ENCODE data around the gene WDR88.
A peak's percentile ranks its signal among the peaks of the same experiment; 100 is the strongest.
"Not testable (repeated sequence)": the region's sequence is repeated elsewhere in the genome, so short reads cannot be mapped to it uniquely, and the experiment has no call there.

WDR88 gene

DNA sequence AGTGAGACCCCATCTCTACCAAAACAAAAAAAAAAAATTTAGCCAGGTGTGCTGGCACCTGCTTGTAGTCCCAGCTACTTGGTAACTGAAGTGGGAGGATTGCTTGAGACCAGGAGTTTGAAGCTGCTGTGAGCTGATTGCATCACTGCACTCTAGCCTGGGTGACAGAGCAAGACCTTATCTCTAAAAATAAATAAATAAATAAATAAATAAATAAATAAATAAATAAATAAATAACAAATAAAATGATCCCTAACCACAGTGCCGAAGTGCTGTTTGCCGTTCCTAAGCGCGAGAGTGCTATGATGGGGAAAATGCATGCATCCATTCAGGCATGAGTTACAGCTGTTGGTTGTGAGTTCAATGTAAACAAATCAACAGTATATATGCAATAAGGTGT, 27.2 kb downstream of the WDR88 start:
- H3K27ac ChIP-seq (ENCODE audit: low read depth, low read length) = no peak overlapping the region
- no peaks in the 10 kb centered on the region for H3K36me3 ChIP-seq (ENCODE audit: control insufficient read depth, insufficient read depth, low read length)
- no peaks in the 10 kb centered on the region for H3K27me3 ChIP-seq (ENCODE audit: control insufficient read depth, insufficient read depth, low read length)
- no peak overlapping the region for H3K4me3 ChIP-seq (ENCODE audit: low read length)
- no peaks in the 10 kb centered on the region for H3K4me1 ChIP-seq (ENCODE audit: control insufficient read depth, insufficient read depth, low read length)
- no peak overlapping the region for H3K9ac ChIP-seq (ENCODE audit: low read length)

DNA sequence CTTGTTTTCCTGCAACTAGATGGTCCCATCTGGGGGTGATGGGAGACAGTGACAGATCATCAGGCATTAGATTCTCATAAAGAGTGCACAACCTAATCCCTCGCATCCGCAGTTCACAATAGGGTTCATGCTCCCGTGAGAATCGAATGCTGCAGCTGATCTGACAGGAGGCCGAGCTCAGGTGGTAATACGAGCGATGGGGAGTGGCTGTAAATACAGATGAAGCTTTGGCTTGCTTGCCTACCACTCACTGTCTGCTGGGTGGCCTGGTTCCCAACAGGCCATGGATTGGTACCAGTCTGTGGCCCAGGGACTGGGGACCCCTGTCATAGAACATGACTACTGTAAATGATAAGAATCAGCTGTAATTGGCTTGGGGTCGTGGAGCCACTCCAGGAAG, 28.0 kb downstream of the WDR88 start:
- no peak overlapping the region for H3K27ac ChIP-seq (ENCODE audit: low read depth, low read length)
- no peaks in the 10 kb centered on the region for H3K36me3 ChIP-seq (ENCODE audit: control insufficient read depth, insufficient read depth, low read length)
- H3K4me1 ChIP-seq (ENCODE audit: control insufficient read depth, insufficient read depth, low read length) = no peaks in the 10 kb centered on the region
- no peak overlapping the region for H3K9ac ChIP-seq (ENCODE audit: low read length)
- no peaks in the 10 kb centered on the region for H3K27me3 ChIP-seq (ENCODE audit: control insufficient read depth, insufficient read depth, low read length)
- no peak overlapping the region for H3K4me3 ChIP-seq (ENCODE audit: low read length)

GRCh38 chr19:33161201-33161600, 29.3 kb downstream of the WDR88 start:
- H3K27me3 ChIP-seq (ENCODE audit: control insufficient read depth, insufficient read depth, low read length) = no peaks in the 10 kb centered on the region
- no peaks in the 10 kb centered on the region for H3K4me1 ChIP-seq (ENCODE audit: control insufficient read depth, insufficient read depth, low read length)
- H3K9ac ChIP-seq (ENCODE audit: low read length) = no peak overlapping the region
- H3K36me3 ChIP-seq (ENCODE audit: control insufficient read depth, insufficient read depth, low read length) = no peaks in the 10 kb centered on the region
- no peak overlapping the region for H3K4me3 ChIP-seq (ENCODE audit: low read length)
- H3K27ac ChIP-seq (ENCODE audit: low read depth, low read length) = no peak overlapping the region

GRCh38 chr19:33163481-33163880, 31.6 kb downstream of the WDR88 start:
- H3K9ac ChIP-seq (ENCODE audit: low read length) = no peak overlapping the region
- H3K4me3 ChIP-seq (ENCODE audit: low read length) = no peak overlapping the region
- H3K27me3 ChIP-seq (ENCODE audit: control insufficient read depth, insufficient read depth, low read length) = no peaks in the 10 kb centered on the region
- H3K4me1 ChIP-seq (ENCODE audit: control insufficient read depth, insufficient read depth, low read length) = no peaks in the 10 kb centered on the region
- H3K36me3 ChIP-seq (ENCODE audit: control insufficient read depth, insufficient read depth, low read length) = no peaks in the 10 kb centered on the region
- no peak overlapping the region for H3K27ac ChIP-seq (ENCODE audit: low read depth, low read length)

- not testable (repeated sequence) for H3K27ac ChIP-seq (ENCODE audit: low read depth, low read length); H3K9ac ChIP-seq (ENCODE audit: low read length); H3K36me3 ChIP-seq (ENCODE audit: control insufficient read depth, insufficient read depth, low read length); H3K4me3 ChIP-seq (ENCODE audit: low read length); H3K4me1 ChIP-seq (ENCODE audit: control insufficient read depth, insufficient read depth, low read length); H3K27me3 ChIP-seq (ENCODE audit: control insufficient read depth, insufficient read depth, low read length)
Observed at GRCh38 chr19:33166037-33166436, 34.1 kb downstream of the WDR88 start.

DNA sequence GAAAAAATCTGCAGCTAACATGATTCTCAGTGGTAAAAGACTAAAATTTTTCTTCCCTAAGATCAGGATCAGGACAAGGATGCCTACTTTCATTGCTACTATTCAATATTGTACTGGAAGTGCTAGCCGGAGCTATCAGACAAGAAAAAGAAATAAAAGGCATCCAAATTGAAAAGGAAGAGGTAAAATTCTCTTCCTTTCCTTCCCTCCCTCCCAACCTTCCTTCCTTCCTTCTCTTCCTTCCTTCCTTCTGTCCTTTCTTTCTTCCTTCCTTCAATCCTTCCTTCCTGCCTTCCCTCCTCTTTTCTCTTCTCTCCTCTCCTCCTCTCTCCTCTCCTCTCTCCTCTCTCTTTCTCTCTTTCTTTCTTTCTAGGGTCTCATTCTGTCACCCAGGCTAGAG, 35.5 kb downstream of the WDR88 start:
- Histone ChIP-seq H3K36me3 (ENCODE audit: control insufficient read depth, insufficient read depth, low read length) (no peaks in the 10 kb centered on the region), H3K27ac (ENCODE audit: low read depth, low read length) (no peak overlapping the region), H3K27me3 (ENCODE audit: control insufficient read depth, insufficient read depth, low read length) (no peaks in the 10 kb centered on the region)

GRCh38 chr19:33168528-33168927, 36.6 kb downstream of the WDR88 start:
- H3K27ac ChIP-seq (ENCODE audit: low read depth, low read length) = no peak overlapping the region
- no peaks in the 10 kb centered on the region for H3K36me3 ChIP-seq (ENCODE audit: control insufficient read depth, insufficient read depth, low read length)
- H3K4me3 ChIP-seq (ENCODE audit: low read length) = no peak overlapping the region
- H3K27me3 ChIP-seq (ENCODE audit: control insufficient read depth, insufficient read depth, low read length) = no peaks in the 10 kb centered on the region
- no peak overlapping the region for H3K9ac ChIP-seq (ENCODE audit: low read length)
- H3K4me1 ChIP-seq (ENCODE audit: control insufficient read depth, insufficient read depth, low read length) = no peaks in the 10 kb centered on the region

More for the DNA sequence above, 35.5 kb downstream of the WDR88 start:
- Histone ChIP-seq H3K4me3 (ENCODE audit: low read length) (no peak overlapping the region), H3K9ac (ENCODE audit: low read length) (no peak overlapping the region), H3K4me1 (ENCODE audit: control insufficient read depth, insufficient read depth, low read length) (no peaks in the 10 kb centered on the region)

DNA sequence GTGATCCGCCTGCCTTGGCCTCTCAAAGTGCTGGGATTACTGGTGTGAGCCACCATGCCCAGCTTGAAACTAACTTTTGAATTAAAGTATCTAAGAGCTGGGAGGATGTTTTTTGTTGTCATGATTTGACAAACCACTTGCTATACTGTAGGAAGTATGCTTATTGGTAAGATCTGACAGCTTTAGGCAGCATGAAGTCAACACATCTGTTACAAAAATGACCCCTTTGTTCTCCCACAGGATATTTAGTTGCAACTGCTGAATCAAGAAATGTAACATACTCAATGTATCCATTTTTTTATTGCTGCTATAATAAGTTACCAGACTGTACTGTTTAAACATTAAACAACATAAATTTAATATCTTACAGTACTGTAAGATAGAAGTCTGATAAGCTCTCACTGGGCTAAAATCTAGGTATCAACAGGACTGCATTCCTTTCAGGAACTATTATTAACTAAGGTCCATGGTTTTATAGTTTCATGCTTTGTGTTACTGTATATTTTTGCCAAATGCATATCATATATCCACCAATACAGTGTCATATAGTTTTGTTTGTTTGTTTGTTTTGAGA, 39.4 kb downstream of the WDR88 start:
- no peak overlapping the region for H3K4me3 ChIP-seq (ENCODE audit: low read length)
- peaks cover 5% of the 10 kb centered on the region for H3K4me1 ChIP-seq (ENCODE audit: control insufficient read depth, insufficient read depth, low read length)
- no peaks in the 10 kb centered on the region for H3K27me3 ChIP-seq (ENCODE audit: control insufficient read depth, insufficient read depth, low read length)
- no peak overlapping the region for H3K9ac ChIP-seq (ENCODE audit: low read length)
- H3K36me3 ChIP-seq (ENCODE audit: control insufficient read depth, insufficient read depth, low read length) = no peaks in the 10 kb centered on the region
- H3K27ac ChIP-seq (ENCODE audit: low read depth, low read length) = no peak overlapping the region

- Histone ChIP-seq H3K27ac (ENCODE audit: low read depth, low read length) (no peak overlapping the region), H3K4me1 (ENCODE audit: control insufficient read depth, insufficient read depth, low read length) (peaks cover 5% of the 10 kb centered on the region), H3K27me3 (ENCODE audit: control insufficient read depth, insufficient read depth, low read length) (no peaks in the 10 kb centered on the region), H3K36me3 (ENCODE audit: control insufficient read depth, insufficient read depth, low read length) (no peaks in the 10 kb centered on the region), H3K4me3 (ENCODE audit: low read length) (no peak overlapping the region), H3K9ac (ENCODE audit: low read length) (no peak overlapping the region)
Observed at GRCh38 chr19:33171916-33172359, 40.0 kb downstream of the WDR88 start.

DNA sequence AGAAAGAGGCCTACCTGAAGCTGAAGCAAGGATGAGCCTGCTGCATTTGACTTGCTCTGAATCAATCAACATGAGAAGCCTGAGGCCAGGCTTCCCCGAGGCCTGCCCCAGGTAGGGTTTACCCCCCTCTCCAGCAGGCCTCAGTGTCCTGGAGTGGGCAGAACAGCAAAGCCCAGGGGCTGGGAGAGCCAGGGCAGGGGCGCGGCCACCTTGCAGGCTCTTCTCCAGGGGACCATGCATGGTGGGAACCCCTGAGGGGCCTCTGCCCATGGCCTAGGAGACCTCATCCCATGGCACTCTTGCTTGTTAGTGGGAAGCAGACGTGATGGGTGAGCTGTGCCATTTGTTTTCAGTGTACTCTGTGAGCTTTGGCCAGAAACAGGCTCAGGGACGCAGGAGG, 42.3 kb downstream of the WDR88 start:
- H3K9ac ChIP-seq (ENCODE audit: low read length) = no peak overlapping the region
- H3K4me1 ChIP-seq (ENCODE audit: control insufficient read depth, insufficient read depth, low read length) = peaks cover 9% of the 10 kb centered on the region
- H3K27me3 ChIP-seq (ENCODE audit: control insufficient read depth, insufficient read depth, low read length) = no peaks in the 10 kb centered on the region

DNA sequence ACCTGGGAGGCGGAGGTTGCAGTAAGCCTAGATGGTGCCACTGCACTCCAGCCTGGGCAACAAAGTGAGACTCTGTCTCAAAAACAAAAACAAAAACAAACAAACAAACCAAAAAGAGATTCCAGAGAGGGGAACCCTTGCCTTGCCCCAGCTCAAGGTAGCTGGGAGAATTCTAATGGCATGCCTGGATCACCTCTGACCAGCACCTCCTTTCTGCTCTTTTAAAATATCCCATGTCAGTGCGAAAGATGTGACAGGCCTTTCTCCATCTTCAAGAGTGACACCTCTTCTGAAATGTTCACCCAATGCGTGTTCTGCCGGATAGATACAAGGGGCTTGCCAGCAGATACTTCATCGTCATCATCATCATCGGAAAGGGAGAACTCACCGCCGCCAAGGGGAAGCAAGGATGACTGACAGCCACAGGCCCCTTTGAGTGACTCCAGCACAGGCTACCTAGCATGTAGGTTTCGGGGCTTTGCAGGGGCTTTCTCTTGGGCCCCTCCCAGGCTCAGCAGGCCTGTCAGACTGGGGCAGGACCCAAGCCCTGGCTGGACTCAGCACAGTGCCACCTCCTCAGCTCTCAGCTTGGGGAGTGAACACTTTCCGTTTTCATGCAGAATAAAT, 43.4 kb downstream of the WDR88 start:
- Histone ChIP-seq H3K4me3 (ENCODE audit: low read length) (no peak overlapping the region), H3K9ac (ENCODE audit: low read length) (no peak overlapping the region), H3K36me3 (ENCODE audit: control insufficient read depth, insufficient read depth, low read length) (no peaks in the 10 kb centered on the region), H3K4me1 (ENCODE audit: control insufficient read depth, insufficient read depth, low read length) (peaks cover 9% of the 10 kb centered on the region), H3K27me3 (ENCODE audit: control insufficient read depth, insufficient read depth, low read length) (no peaks in the 10 kb centered on the region), H3K27ac (ENCODE audit: low read depth, low read length) (no peak overlapping the region)

More for the DNA sequence above, 42.3 kb downstream of the WDR88 start:
- no peak overlapping the region for H3K27ac ChIP-seq (ENCODE audit: low read depth, low read length)
- H3K4me3 ChIP-seq (ENCODE audit: low read length) = no peak overlapping the region
- no peaks in the 10 kb centered on the region for H3K36me3 ChIP-seq (ENCODE audit: control insufficient read depth, insufficient read depth, low read length)

- H3K4me1 ChIP-seq (ENCODE audit: control insufficient read depth, insufficient read depth, low read length) = peaks cover 9% of the 10 kb centered on the region
- H3K4me3 ChIP-seq (ENCODE audit: low read length) = peak overlapping the region; percentile 85
- H3K27ac ChIP-seq (ENCODE audit: low read depth, low read length) = peak overlapping the region; percentile 90
Observed at GRCh38 chr19:33175886-33176669, 44.2 kb downstream of the WDR88 start.

More at GRCh38 chr19:33175886-33176669, 44.2 kb downstream of the WDR88 start:
- Histone ChIP-seq H3K9ac (ENCODE audit: low read length) (peak overlapping the region; percentile 63), H3K27me3 (ENCODE audit: control insufficient read depth, insufficient read depth, low read length) (no peaks in the 10 kb centered on the region), H3K36me3 (ENCODE audit: control insufficient read depth, insufficient read depth, low read length) (no peaks in the 10 kb centered on the region)

Measured in rectal smooth muscle tissue (tissue), 1 donor.